GM19468 (cell line): ENCODE data around the gene PLCZ1.
"Not testable (repeated sequence)": the region's sequence is repeated elsewhere in the genome, so short reads cannot be mapped to it uniquely, and the experiment has no call there.

Experiments
- ATAC-seq: cut with Tn5 transposase; IDR thresholded peaks from one replicate; pipeline ENCODE4 v1.9.1; 2021; ENCODE audit warnings: mild to moderate bottlenecking, moderate library complexity, moderate number of reproducible peaks; ENCODE audit not compliant: unreplicated experiment; ENCODE audit errors: extremely low read depth

The PLCZ1 gene

GRCh38 chr12:18737819-18738218, at the start of gene PLCZ1, which contains the start of gene CAPZA3:
TSS of gene PLCZ1 (minus strand) at chr12:18738012. CDS start at chr12:18737371, 641 bp downstream.
TSS of gene CAPZA3 (plus strand) at chr12:18738119. CDS start at chr12:18738269, 150 bp downstream.
- no peak for ATAC-seq

- ATAC-seq = not testable (repeated sequence)
Measured at GRCh38 chr12:18785465-18785864, 47.7 kb upstream of the PLCZ1 start.

GRCh38 chr12:18782827-18783226, 45.0 kb upstream of the PLCZ1 start:
- ATAC-seq = no peak

GRCh38 chr12:18766479-18766878, 28.7 kb upstream of the PLCZ1 start:
- ATAC-seq = not testable (repeated sequence)

GRCh38 chr12:18755341-18755740, 17.5 kb upstream of the PLCZ1 start:
- no peak for ATAC-seq

- ATAC-seq = no peak
Measured at GRCh38 chr12:18754124-18754707, 16.4 kb upstream of the PLCZ1 start.

GRCh38 chr12:18753481-18754123, 15.8 kb upstream of the PLCZ1 start:
- ATAC-seq = no peak

GRCh38 chr12:18752947-18753346, 15.1 kb upstream of the PLCZ1 start:
- ATAC-seq = no peak

GRCh38 chr12:18752280-18752920, 14.6 kb upstream of the PLCZ1 start:
- no peak for ATAC-seq

GRCh38 chr12:18751866-18752265, 14.1 kb upstream of the PLCZ1 start:
- no peak for ATAC-seq

- no peak for ATAC-seq
Measured at GRCh38 chr12:18750085-18750484, 12.3 kb upstream of the PLCZ1 start.

- no peak for ATAC-seq
Measured at GRCh38 chr12:18749386-18749957, 11.7 kb upstream of the PLCZ1 start.

- no peak for ATAC-seq
Measured at GRCh38 chr12:18747895-18748294, 10.1 kb upstream of the PLCZ1 start.

- ATAC-seq = no peak
Measured at GRCh38 chr12:18731156-18731555, 6.7 kb downstream of the PLCZ1 start.

- ATAC-seq = no peak
Measured at GRCh38 chr12:18723752-18724151, 14.1 kb downstream of the PLCZ1 start.

GRCh38 chr12:18721452-18721851, 16.4 kb downstream of the PLCZ1 start:
- no peak for ATAC-seq

GRCh38 chr12:18720690-18721089, 17.1 kb downstream of the PLCZ1 start:
- no peak for ATAC-seq

GRCh38 chr12:18719922-18720510, 17.8 kb downstream of the PLCZ1 start:
- no peak for ATAC-seq

GRCh38 chr12:18718462-18718861, 19.4 kb downstream of the PLCZ1 start:
- no peak for ATAC-seq

GRCh38 chr12:18716236-18716635, 21.6 kb downstream of the PLCZ1 start:
- no peak for ATAC-seq

- no peak for ATAC-seq
Measured at GRCh38 chr12:18706798-18707197, 31.0 kb downstream of the PLCZ1 start.
